A549 (cell line): ENCODE measurements around the gene CAMK2N2. TPM values are rescaled to one million over a fixed set of nuclear protein-coding genes. Genes with fewer than 3 reads are reported as not detected.
A peak's percentile ranks its signal among the peaks of the same experiment; 100 is the strongest.

Experiments
- ATAC-seq, 2 experiments: fragments of 200-7000 bp in 1 of 2; fragments of >200 bp in 1 of 2; cut with Nextera tagmentation in 1 of 2; cut with Tn5 transposase in 1 of 2; 3 replicates each; pipeline versions ENCODE4 v1.8.0 to v1.9.1; 2018 to 2020; ENCODE audit warnings: mild to moderate bottlenecking in 1 of 2, moderate library complexity in 1 of 2
- CTCF ChIA-PET: fragments of 300-600 bp; sonication (Branson Sonifier 250); formaldehyde crosslinking; extraction: SDS; loops from one replicate; lab custom pipeline; 2021; ENCODE audit warnings: antibody characterized with exemption, inconsistent platforms; lab: Yijun Ruan, JAX
- POLR2A ChIA-PET: fragments of 350-600 bp; formaldehyde crosslinking; extraction: SDS; loops from one replicate; lab custom pipeline; 2021; ENCODE audit warnings: antibody characterized with exemption, inconsistent platforms; lab: Yijun Ruan, JAX
- DNase-seq, 2 experiments: peaks; one replicate each; pipeline versions ENCODE4 v3.0.0 to v3.0.0-alpha.2; 2011 to 2016; ENCODE audit warnings: low read depth in 1 of 2, low spot score in 1 of 2
- FAIRE-seq: peaks from 2 replicates; lab custom pipeline; 2011; peaks lifted over from hg19 to GRCh38; lab: Jason Lieb, UNC
- H3K27ac ChIP-seq, 2 experiments: fragments of >200 bp; sonication (Bioruptor Twin); formaldehyde crosslinking; 3 replicates each; pipeline ENCODE4 v1.5.1; 2016 to 2017
- H3K4me1 ChIP-seq: fragments of >200 bp; sonication (Bioruptor Twin); formaldehyde crosslinking; 3 replicates; pipeline ENCODE4 v1.6.1; 2016
- H3K4me2 ChIP-seq: fragments of >200 bp; sonication (Bioruptor Twin); formaldehyde crosslinking; 3 replicates; pipeline ENCODE4 v1.6.1; 2016
- H3K4me3 ChIP-seq: fragments of >200 bp; sonication (Bioruptor Twin); formaldehyde crosslinking; 3 replicates; pipeline ENCODE4 v1.5.1; 2016
- H3K9me3 ChIP-seq: fragments of >200 bp; sonication (Bioruptor Twin); formaldehyde crosslinking; 3 replicates; pipeline ENCODE4 v1.6.1; 2016
- CBX8 ChIP-seq: fragments of 200-600 bp; sonication (generic); IDR thresholded peaks from 2 replicates; pipeline ENCODE4 v1.6.1; 2016
- CEBPB ChIP-seq, 2 experiments: fragments of >200 bp in 1 of 2; sonication (Bioruptor Twin) in 1 of 2; formaldehyde crosslinking in 1 of 2; IDR thresholded peaks; 2 replicates each; pipeline ENCODE4 v1.6.1; 2012 to 2016
- GATA3 ChIP-seq: IDR thresholded peaks from 2 replicates; pipeline ENCODE4 v1.6.1; 2012; ENCODE audit warnings: borderline replicate concordance
- HDAC2 ChIP-seq: fragments of 200-600 bp; sonication (generic); IDR thresholded peaks from 2 replicates; pipeline ENCODE4 v1.6.1; 2016
- HEYL ChIP-seq: fragments of 250-450 bp; sonication (Bioruptor Pico); IDR thresholded peaks from 2 replicates; pipeline ENCODE4 v1.8.0; 2021; ENCODE audit warnings: mild to moderate bottlenecking, moderate library complexity
- HOXB13 ChIP-seq: fragments of 250-450 bp; sonication (Bioruptor Pico); IDR thresholded peaks from 2 replicates; pipeline ENCODE4 v1.5.0; 2020; ENCODE audit warnings: low read depth, mild to moderate bottlenecking, moderate library complexity
- JUN ChIP-seq, 2 experiments: fragments of >200 bp; sonication (Bioruptor Twin); formaldehyde crosslinking; IDR thresholded peaks; 2 replicates in 1 of 2; 3 replicates in 1 of 2; pipeline ENCODE4 v1.6.1; 2016 to 2017
- KDM5A ChIP-seq: fragments of 200-600 bp; sonication (generic); IDR thresholded peaks from 2 replicates; pipeline ENCODE4 v1.6.1; 2016; ENCODE audit warnings: antibody characterized with exemption, mild to moderate bottlenecking
- MAFK ChIP-seq: fragments of 450-650 bp; IDR thresholded peaks from 2 replicates; pipeline ENCODE4 v1.6.1; 2014; ENCODE audit not compliant: partially characterized antibody
- MAZ ChIP-seq: fragments of 150-350 bp; IDR thresholded peaks from 2 replicates; pipeline ENCODE4 v1.6.1; 2014; ENCODE audit warnings: antibody characterized with exemption, low read depth, low read length, borderline replicate concordance
- MYC ChIP-seq: IDR thresholded peaks from 2 replicates; pipeline ENCODE4 v1.6.1; 2012; ENCODE audit warnings: mild to moderate bottlenecking, inconsistent platforms, low read length, improper control_type of control experiment, borderline replicate concordance
- NFE2L2 ChIP-seq: fragments of 150-350 bp; conservative IDR thresholded peaks from 2 replicates; pipeline ENCODE4 v1.6.1; 2014; ENCODE audit warnings: low read length
- PHF8 ChIP-seq: fragments of 200-600 bp; sonication (generic); IDR thresholded peaks from 2 replicates; pipeline ENCODE4 v1.6.1; 2016; ENCODE audit warnings: low read depth, mild to moderate bottlenecking, antibody characterized with exemption, moderate library complexity, borderline replicate concordance
- POLR2A ChIP-seq: IDR thresholded peaks from 2 replicates; pipeline ENCODE4 v1.6.1; 2012; ENCODE audit warnings: mild to moderate bottlenecking, low read length
- POLR2AphosphoS2 ChIP-seq: conservative IDR thresholded peaks from 2 replicates; pipeline ENCODE4 v1.6.1; 2012; ENCODE audit warnings: low read length, improper control_type of control experiment, inconsistent platforms
- TP53 ChIP-seq: fragments of 250-450 bp; sonication (Bioruptor Pico); IDR thresholded peaks from 2 replicates; pipeline ENCODE4 v1.5.0; 2021; ENCODE audit warnings: mild to moderate bottlenecking, moderate library complexity
- ZC3H11A ChIP-seq: fragments of 450-650 bp; IDR thresholded peaks from 2 replicates; pipeline ENCODE4 v1.6.1; 2014; ENCODE audit warnings: antibody characterized with exemption, mild to moderate bottlenecking
- WGBS: methylation state at CpG from one replicate; pipeline ENCODE4 v1.1.6; 2017; ENCODE audit errors: missing lambda C conversion rate; 5-methylcytosine and 5-hydroxymethylcytosine counted together
- polyA plus RNA-seq, 4 experiments: library from polyadenylated mRNA; depleted of rRNA in 3 of 4; stranded (reverse); fragments of >200 nt; fragmentation: RNase III in 1 of 4; extraction: RNeasy Plus Mini Kit Qiagen cat#74134 plus additional on column Dnase treatment in 1 of 4; gene quantifications; 2 replicates in 3 of 4; 3 replicates in 1 of 4; pipeline ENCODE4 v1.2.3, GENCODE V29; 2011 to 2017
- TF ChIP-seq, protein P1 (sequence below): fragments of 150-350 bp; IDR thresholded peaks from 2 replicates; pipeline ENCODE4 v1.6.1; 2014; ENCODE audit warnings: low read depth, mild to moderate bottlenecking, low read length
- TF ChIP-seq, protein P2 (sequence below): fragments of 250-450 bp; sonication (Bioruptor Pico); IDR thresholded peaks from 2 replicates; pipeline ENCODE4 v1.5.0; 2020; ENCODE audit warnings: low read depth, mild to moderate bottlenecking, moderate library complexity
- TF ChIP-seq, protein P3 (sequence below): IDR thresholded peaks from 2 replicates; pipeline ENCODE4 v1.6.1; 2012
- TF ChIP-seq, protein P4 (sequence below): fragments of >200 bp; sonication (Bioruptor Twin); formaldehyde crosslinking; IDR thresholded peaks from 3 replicates; pipeline ENCODE4 v1.6.1; 2016

The CAMK2N2 gene
- polyA plus RNA-seq, 2 of the 4 experiments (the other 2 are of a cell fraction), result 0.05 to 0.71 TPM

DNA sequence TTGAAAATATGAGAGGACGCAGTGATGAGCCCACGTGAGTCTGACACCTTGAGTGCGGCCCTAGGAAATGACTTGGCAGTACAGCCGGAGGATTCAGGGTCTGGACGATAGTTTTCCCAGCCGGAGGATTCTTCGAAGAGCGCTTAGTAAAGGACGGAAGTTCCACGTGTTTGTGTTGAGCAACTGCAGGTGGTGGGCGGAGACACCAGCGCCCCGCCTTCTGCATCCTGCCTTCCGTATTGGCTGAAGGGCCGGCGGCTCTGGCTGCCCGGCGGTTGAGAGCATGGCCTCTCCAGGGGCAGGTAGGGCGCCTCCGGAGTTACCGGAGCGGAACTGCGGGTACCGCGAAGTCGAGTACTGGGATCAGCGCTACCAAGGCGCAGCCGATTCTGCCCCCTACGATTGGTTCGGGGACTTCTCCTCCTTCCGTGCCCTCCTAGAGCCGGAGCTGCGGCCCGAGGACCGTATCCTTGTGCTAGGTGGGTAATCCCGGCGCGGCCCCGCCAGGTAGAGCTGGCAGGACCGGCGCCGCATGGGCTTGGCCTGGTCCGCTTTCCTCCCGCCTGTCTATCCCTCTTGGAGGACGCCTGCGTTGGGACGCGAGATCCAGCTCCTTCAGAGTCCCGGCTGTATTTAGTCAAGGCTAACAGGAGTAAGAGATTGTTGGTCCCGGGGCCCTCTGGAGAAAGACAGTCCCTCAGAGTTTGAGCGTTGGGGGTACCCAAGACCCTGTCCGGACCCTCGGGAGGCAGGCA, 11.8 kb downstream of the CAMK2N2 start, which contains the start of gene EEF1AKMT4 (continued):
- TF ChIP-seq MAFK (no peak), NFE2L2 (no peak), HDAC2 (no peak), POLR2AphosphoS2 (no peak), TP53 (CRISPR knock-in tag) (no peak), ZC3H11A (no peak), HOXB13 (no peak)
- TF ChIP-seq, protein P1, sequence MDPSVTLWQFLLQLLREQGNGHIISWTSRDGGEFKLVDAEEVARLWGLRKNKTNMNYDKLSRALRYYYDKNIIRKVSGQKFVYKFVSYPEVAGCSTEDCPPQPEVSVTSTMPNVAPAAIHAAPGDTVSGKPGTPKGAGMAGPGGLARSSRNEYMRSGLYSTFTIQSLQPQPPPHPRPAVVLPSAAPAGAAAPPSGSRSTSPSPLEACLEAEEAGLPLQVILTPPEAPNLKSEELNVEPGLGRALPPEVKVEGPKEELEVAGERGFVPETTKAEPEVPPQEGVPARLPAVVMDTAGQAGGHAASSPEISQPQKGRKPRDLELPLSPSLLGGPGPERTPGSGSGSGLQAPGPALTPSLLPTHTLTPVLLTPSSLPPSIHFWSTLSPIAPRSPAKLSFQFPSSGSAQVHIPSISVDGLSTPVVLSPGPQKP, result no peak
- TF ChIP-seq, protein P2, sequence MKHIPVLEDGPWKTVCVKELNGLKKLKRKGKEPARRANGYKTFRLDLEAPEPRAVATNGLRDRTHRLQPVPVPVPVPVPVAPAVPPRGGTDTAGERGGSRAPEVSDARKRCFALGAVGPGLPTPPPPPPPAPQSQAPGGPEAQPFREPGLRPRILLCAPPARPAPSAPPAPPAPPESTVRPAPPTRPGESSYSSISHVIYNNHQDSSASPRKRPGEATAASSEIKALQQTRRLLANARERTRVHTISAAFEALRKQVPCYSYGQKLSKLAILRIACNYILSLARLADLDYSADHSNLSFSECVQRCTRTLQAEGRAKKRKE (CRISPR knock-in tag), result no peak

DNA sequence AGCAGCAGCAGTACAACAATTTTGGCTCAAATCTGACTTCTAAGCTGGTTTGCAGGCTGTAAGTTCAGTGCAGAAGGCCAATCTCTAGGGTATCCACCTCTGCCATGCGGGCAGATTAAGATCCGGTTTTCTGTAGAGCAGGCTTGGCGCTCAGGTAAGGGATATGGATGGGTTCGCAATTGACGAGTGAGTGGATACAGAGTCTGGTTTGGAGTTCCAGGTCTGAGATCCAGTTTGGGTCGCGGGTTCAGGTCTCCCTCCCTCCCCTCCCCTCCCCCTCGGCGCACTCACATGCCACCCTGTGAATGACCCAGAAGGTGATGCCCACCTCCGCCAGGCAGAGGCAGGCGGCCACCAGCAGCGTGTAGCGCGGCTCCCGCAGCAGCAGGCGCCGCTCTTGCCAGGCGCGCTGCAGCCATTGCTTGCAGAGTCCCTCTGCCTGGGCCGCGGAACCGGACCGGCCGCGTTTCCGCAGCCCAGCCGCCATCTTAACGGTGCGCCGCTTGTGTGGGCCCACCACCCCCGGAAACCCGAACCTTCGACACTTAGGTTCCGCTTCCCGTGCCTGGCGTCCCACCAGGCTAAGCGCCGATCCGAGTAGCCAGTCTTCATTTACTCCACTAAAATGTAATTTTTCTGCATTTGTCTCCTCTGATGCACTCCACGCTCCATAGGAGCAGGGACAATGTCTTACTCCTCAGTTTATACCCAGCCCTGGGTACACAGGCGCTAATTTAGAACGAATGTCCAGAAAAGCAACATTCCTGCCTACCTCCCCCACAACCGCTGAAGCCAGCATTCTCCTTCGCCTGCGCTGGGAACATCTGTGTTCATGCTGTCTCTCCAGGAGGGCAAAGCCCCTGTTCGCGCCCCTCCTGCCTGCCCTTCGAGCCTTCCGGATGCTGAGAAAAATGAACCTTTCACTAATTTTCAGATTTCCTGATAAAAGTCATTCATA, 12.6 kb downstream of the CAMK2N2 start, which contains the start of gene ALG3:
Gene ALG3, minus strand, starts transcription at position 509 of the 958 bp plus-strand sequence. Its CDS starts 22 bp downstream, at position 487.
- FAIRE-seq, result no peak
- H3K4me3 ChIP-seq, result peak within 1 kb of the TSS; percentile 57
- ATAC-seq, result peak; percentile 46 to 70
- TF ChIP-seq GATA3, result no peak
- TF ChIP-seq CBX8, result no peak
- peak; percentile 81; the same call in 1 of the 2 replicates for TF ChIP-seq KDM5A
- TF ChIP-seq HEYL (CRISPR knock-in tag), result no peak
- TF ChIP-seq JUN (IDR thresholded peaks at IDR 0.05), result peak in 1 of 2 experiments; percentile 78; a peak in 3 of 5 replicates
- TF ChIP-seq POLR2A, result peak; percentile 97
- TF ChIP-seq CEBPB (IDR thresholded peaks at IDR 0.05), result peak in 1 of 2 experiments; percentile 33; a peak in 1 of 4 replicates
- TF ChIP-seq MYC, result peak; percentile 83; the same call in 1 of the 2 replicates
- peak; percentile 72 for TF ChIP-seq PHF8
- 0 out of 2 replicates have a peak, but pooled peaks have one; percentile 43 for TF ChIP-seq MAZ
- TF ChIP-seq, protein P3, sequence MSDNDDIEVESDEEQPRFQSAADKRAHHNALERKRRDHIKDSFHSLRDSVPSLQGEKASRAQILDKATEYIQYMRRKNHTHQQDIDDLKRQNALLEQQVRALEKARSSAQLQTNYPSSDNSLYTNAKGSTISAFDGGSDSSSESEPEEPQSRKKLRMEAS, result peak; percentile 80; the same call in 1 of the 2 replicates
- TF ChIP-seq, protein P4, sequence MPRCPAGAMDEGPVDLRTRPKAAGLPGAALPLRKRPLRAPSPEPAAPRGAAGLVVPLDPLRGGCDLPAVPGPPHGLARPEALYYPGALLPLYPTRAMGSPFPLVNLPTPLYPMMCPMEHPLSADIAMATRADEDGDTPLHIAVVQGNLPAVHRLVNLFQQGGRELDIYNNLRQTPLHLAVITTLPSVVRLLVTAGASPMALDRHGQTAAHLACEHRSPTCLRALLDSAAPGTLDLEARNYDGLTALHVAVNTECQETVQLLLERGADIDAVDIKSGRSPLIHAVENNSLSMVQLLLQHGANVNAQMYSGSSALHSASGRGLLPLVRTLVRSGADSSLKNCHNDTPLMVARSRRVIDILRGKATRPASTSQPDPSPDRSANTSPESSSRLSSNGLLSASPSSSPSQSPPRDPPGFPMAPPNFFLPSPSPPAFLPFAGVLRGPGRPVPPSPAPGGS, result peak; percentile 70
- TF ChIP-seq, all 56 proteins: peak for 9
- Histone ChIP-seq H3K27ac (peak within 1 kb of the TSS; percentile 97 to 98), H3K4me1 (peaks cover 8% of the 10 kb centered on the region; the same call in 2 of the 3 replicates), H3K4me2 (peak within 1 kb of the TSS; percentile 89), H3K9me3 (no peaks in the 10 kb centered on the region)
- peak; percentile 59 to 91 for DNase-seq
- POLR2A ChIA-PET, result no interaction called here
- CTCF ChIA-PET, result interaction anchor here (1.1 to 3.4 kb wide), 4 partner anchors 16 to 23 kb away, joined by 3 to 19 read pairs (median 6); partner anchors contain the start of gene VWA5B2
- 1% methylated on average over 35 of the region's 49 CpGs for WGBS
